ENCODE measurements around the gene ARHGEF17.
"Not testable (repeated sequence)": the region's sequence is repeated elsewhere in the genome, so short reads cannot be mapped to it uniquely, and the experiment has no call there.

The ARHGEF17 gene

GRCh38 chr11:73269459-73270015, 38.5 kb upstream of the ARHGEF17 start:
- H3K27ac ChIP-seq (ENCODE audit: low read length): peak overlapping the region; percentile 95; the same call in 1 of the 2 replicates
- peak overlapping the region; percentile 69; the same call in 1 of the 2 replicates for H3K9ac ChIP-seq (ENCODE audit: low read length)
- H3F3A ChIP-seq (ENCODE audit: insufficient read depth, low read length): peaks cover 40% of the 10 kb centered on the region
- peaks cover 46% of the 10 kb centered on the region for H3K4me1 ChIP-seq (ENCODE audit: low read length)
- DNase-seq: no peak
- H4K20me1 ChIP-seq (ENCODE audit: insufficient read depth, low read length): no peaks in the 10 kb centered on the region
- H3K79me2 ChIP-seq (ENCODE audit: low read length): no peaks in the 10 kb centered on the region
- H3K4me2 ChIP-seq (ENCODE audit: low read depth, low read length): peak overlapping the region; percentile 74; the same call in 1 of the 2 replicates
- H3K27me3 ChIP-seq (replicated peaks; ENCODE audit: insufficient read depth, low read length): no peaks in the 10 kb centered on the region
- H3K9me2 ChIP-seq (replicated peaks; ENCODE audit: insufficient read depth, low read length): no peaks in the 10 kb centered on the region
- H3K36me3 ChIP-seq (replicated peaks; ENCODE audit: insufficient read depth, low read length): no peaks in the 10 kb centered on the region
- no peaks in the 10 kb centered on the region for H3K9me3 ChIP-seq (replicated peaks; ENCODE audit: insufficient read depth, low read length)
- no peak for TF ChIP-seq EZH2 (optimal IDR thresholded peaks at IDR 0.05; ENCODE audit: low read depth, low read length)
- TF ChIP-seq CTCF (IDR thresholded peaks at IDR 0.05; ENCODE audit: low read length): no peak
- TF ChIP-seq EZH2phosphoT487 (IDR thresholded peaks at IDR 0.05; ENCODE audit: low read length): no peak
- H3K4me3 ChIP-seq (ENCODE audit: low read length): no peak overlapping the region
- H2AFZ ChIP-seq (ENCODE audit: low read length): peak overlapping the region; percentile 19; the same call in 1 of the 2 replicates

- peak overlapping the region; percentile 69 for H3K9ac ChIP-seq (ENCODE audit: low read length)
- H3K27me3 ChIP-seq (replicated peaks; ENCODE audit: insufficient read depth, low read length): no peaks in the 10 kb centered on the region
- H3K4me2 ChIP-seq (ENCODE audit: low read depth, low read length): peak overlapping the region; percentile 74
- H3K4me1 ChIP-seq (ENCODE audit: low read length): peaks cover 46% of the 10 kb centered on the region
- H3K9me3 ChIP-seq (replicated peaks; ENCODE audit: insufficient read depth, low read length): no peaks in the 10 kb centered on the region
- H3K79me2 ChIP-seq (ENCODE audit: low read length): no peaks in the 10 kb centered on the region
- no peaks in the 10 kb centered on the region for H4K20me1 ChIP-seq (ENCODE audit: insufficient read depth, low read length)
- peaks cover 40% of the 10 kb centered on the region for H3F3A ChIP-seq (ENCODE audit: insufficient read depth, low read length)
- H3K27ac ChIP-seq (ENCODE audit: low read length): peak overlapping the region; percentile 95
- TF ChIP-seq CTCF (IDR thresholded peaks at IDR 0.05; ENCODE audit: low read length) (peak; percentile 9; the same call in 1 of the 2 replicates), EZH2phosphoT487 (IDR thresholded peaks at IDR 0.05; ENCODE audit: low read length) (no peak)
- H2AFZ ChIP-seq (ENCODE audit: low read length): peak overlapping the region; percentile 19; the same call in 1 of the 2 replicates
- H3K36me3 ChIP-seq (replicated peaks; ENCODE audit: insufficient read depth, low read length): no peaks in the 10 kb centered on the region
- peak overlapping the region; percentile 35 for H3K4me3 ChIP-seq (ENCODE audit: low read length)
- no peaks in the 10 kb centered on the region for H3K9me2 ChIP-seq (replicated peaks; ENCODE audit: insufficient read depth, low read length)
- peak; percentile 15 for DNase-seq
These were observed 37.8 kb upstream of the ARHGEF17 start for GRCh38 chr11:73270016-73270854.

- no peaks in the 10 kb centered on the region for H4K20me1 ChIP-seq (ENCODE audit: insufficient read depth, low read length)
- H3K4me3 ChIP-seq (ENCODE audit: low read length): peak overlapping the region; percentile 35
- no peaks in the 10 kb centered on the region for H3K79me2 ChIP-seq (ENCODE audit: low read length)
- peak overlapping the region; percentile 74 for H3K4me2 ChIP-seq (ENCODE audit: low read depth, low read length)
- no peak overlapping the region for H2AFZ ChIP-seq (ENCODE audit: low read length)
- DNase-seq: peak; percentile 7
- H3K4me1 ChIP-seq (ENCODE audit: low read length): peaks cover 46% of the 10 kb centered on the region
- H3K27ac ChIP-seq (ENCODE audit: low read length): peak overlapping the region; percentile 95
- peaks cover 40% of the 10 kb centered on the region for H3F3A ChIP-seq (ENCODE audit: insufficient read depth, low read length)
- no peaks in the 10 kb centered on the region for H3K36me3 ChIP-seq (replicated peaks; ENCODE audit: insufficient read depth, low read length)
- H3K9ac ChIP-seq (ENCODE audit: low read length): peak overlapping the region; percentile 69
- TF ChIP-seq EZH2 (optimal IDR thresholded peaks at IDR 0.05; ENCODE audit: low read depth, low read length) (no peak), EZH2phosphoT487 (IDR thresholded peaks at IDR 0.05; ENCODE audit: low read length) (no peak), CTCF (IDR thresholded peaks at IDR 0.05; ENCODE audit: low read length) (no peak)
- no peaks in the 10 kb centered on the region for H3K9me2 ChIP-seq (replicated peaks; ENCODE audit: insufficient read depth, low read length)
- H3K27me3 ChIP-seq (replicated peaks; ENCODE audit: insufficient read depth, low read length): no peaks in the 10 kb centered on the region
- H3K9me3 ChIP-seq (replicated peaks; ENCODE audit: insufficient read depth, low read length): no peaks in the 10 kb centered on the region
These were observed 37.1 kb upstream of the ARHGEF17 start for GRCh38 chr11:73270855-73271477.

- H3K9ac ChIP-seq (ENCODE audit: low read length): peak overlapping the region; percentile 69
- not testable (repeated sequence) for H3K36me3 ChIP-seq (replicated peaks; ENCODE audit: insufficient read depth, low read length); H3K9me3 ChIP-seq (replicated peaks; ENCODE audit: insufficient read depth, low read length); H3K9me2 ChIP-seq (replicated peaks; ENCODE audit: insufficient read depth, low read length); H4K20me1 ChIP-seq (ENCODE audit: insufficient read depth, low read length); H3K79me2 ChIP-seq (ENCODE audit: low read length); H3K27me3 ChIP-seq (replicated peaks; ENCODE audit: insufficient read depth, low read length)
- H3K4me1 ChIP-seq (ENCODE audit: low read length): peaks cover 46% of the 10 kb centered on the region
- H3K4me3 ChIP-seq (ENCODE audit: low read length): peak overlapping the region; percentile 48
- peak overlapping the region; percentile 74 for H3K4me2 ChIP-seq (ENCODE audit: low read depth, low read length)
- H3K27ac ChIP-seq (ENCODE audit: low read length): peak overlapping the region; percentile 95
- peak; percentile 68 for DNase-seq
- peaks cover 40% of the 10 kb centered on the region for H3F3A ChIP-seq (ENCODE audit: insufficient read depth, low read length)
- H2AFZ ChIP-seq (ENCODE audit: low read length): peak overlapping the region; percentile 37; the same call in 1 of the 2 replicates
These were observed 36.6 kb upstream of the ARHGEF17 start for GRCh38 chr11:73271478-73271865.

Data from MM.1S (cell line).